Stimulated activated CD8-positive, alpha-beta memory T cell treated with anti-CD3 and anti-CD28 coated beads, Interleukin-12 subunit alpha, Interleukin-12 subunit beta, amount 100 ng/mL, for 24 hours (primary cell): Measurements from ENCODE around the gene SLC6A5.

Experiments used
- DNase-seq: peaks from one replicate; pipeline ENCODE4 v3.0.0-alpha.2; 2020; ENCODE audit errors: extremely low read depth

SLC6A5 gene

GRCh38 chr11:20620988-20621387 is 21.6 kb downstream of the SLC6A5 start:
- no peak for DNase-seq

DNA sequence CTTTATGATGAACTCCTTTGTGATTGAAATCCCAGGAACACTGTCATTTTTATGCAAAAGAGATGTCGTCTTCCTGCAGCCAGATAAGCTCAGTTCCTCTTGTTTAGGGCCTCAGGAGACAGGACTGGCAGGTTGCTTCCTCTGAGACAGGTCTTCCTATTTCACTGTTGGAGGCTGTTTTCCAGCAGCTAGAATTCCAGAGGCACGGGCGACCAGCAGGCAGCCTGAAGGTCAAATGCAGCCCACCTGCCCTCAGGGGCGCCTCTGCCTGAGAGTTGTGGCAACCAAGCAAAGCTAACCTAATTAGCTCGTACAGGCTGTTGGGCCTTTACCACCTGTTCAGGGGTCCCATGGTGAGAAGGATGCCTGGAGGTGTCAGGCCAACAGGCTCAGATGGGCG is 22.3 kb downstream of the SLC6A5 start:
- DNase-seq: no peak

DNA sequence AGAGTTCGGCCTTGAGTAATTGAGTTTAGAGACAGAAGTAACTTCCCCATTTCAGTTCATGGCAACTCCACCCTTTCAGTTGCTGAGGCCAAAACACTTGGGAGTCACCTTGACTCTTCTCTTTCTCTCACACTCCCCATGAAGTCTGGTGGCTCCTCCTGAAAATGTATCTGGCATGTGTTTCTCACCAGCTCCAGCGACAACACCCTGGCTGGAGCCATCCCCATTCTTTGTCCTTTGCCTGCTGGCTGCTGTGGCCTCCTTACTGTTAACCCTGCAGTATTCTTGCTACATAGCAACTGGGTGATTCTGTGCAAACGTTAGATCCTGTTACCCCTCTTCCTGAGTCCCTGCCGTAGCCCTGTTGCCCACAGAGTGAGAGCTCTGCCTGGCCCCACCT is 23.8 kb downstream of the SLC6A5 start:
- no peak for DNase-seq

- DNase-seq: no peak
These were observed 26.9 kb downstream of the SLC6A5 start for GRCh38 chr11:20626279-20626678.

- DNase-seq: no peak
These were observed 27.6 kb downstream of the SLC6A5 start for GRCh38 chr11:20627026-20627425.

GRCh38 chr11:20627701-20628100 is 28.3 kb downstream of the SLC6A5 start:
- DNase-seq: no peak

GRCh38 chr11:20631519-20632168 is 32.2 kb downstream of the SLC6A5 start:
- DNase-seq: no peak

GRCh38 chr11:20632169-20632532 is 32.7 kb downstream of the SLC6A5 start:
- no peak for DNase-seq

DNA sequence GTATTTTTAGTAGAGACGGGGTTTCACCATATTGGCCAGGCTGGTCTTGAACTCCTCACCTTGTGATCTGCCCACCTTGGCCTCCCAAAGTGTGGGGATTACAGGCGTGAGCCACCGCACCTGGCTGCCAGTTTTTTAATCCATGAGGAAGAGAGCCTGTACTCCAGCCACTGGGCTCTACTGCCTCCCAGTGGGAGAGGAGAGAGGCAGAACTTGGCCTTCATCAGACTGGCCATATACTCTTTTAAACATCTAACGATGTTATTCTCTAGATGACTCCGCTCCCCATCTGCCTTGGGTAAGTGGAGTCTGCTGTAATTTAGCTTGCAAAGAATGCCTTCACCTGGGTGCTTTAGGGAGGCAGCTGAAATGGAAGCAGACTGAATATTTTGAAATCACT is 34.6 kb downstream of the SLC6A5 start:
- DNase-seq: no peak

- DNase-seq: no peak
These were observed 35.4 kb downstream of the SLC6A5 start for GRCh38 chr11:20634781-20635180.

- DNase-seq: no peak
These were observed 38.7 kb downstream of the SLC6A5 start for GRCh38 chr11:20638074-20638473.

GRCh38 chr11:20639688-20640087 is 40.3 kb downstream of the SLC6A5 start:
- DNase-seq: no peak

- no peak for DNase-seq
These were observed 41.0 kb downstream of the SLC6A5 start for GRCh38 chr11:20640401-20640800.

GRCh38 chr11:20644360-20644759 is 45.0 kb downstream of the SLC6A5 start:
- no peak for DNase-seq

DNA sequence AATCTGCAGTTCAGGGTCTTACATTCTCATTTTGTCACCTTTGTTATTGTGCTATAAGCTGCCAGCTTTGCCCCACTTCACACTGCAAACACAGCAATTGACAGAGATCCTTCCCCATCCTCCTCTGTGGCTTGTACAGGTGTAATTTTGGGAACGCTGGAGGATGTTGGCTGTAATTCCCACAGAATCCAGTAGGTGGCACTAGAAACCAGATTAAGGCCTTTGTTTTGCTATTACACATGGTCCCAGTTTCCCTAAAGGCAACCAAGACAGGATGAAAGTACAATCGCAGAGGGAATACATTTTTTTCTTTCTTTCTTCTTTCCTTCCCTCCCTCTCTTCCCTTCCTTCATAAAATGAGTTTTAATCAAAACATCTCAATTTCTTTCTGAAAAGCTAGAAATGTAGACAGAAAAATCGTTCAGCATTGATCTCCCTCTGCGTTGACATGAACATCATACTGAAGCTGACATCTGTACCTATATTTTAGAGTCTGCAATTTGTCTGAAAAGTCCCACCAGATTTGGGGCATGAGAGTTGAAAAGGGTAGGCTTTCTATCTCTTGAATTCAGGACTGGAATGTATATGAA is 48.7 kb downstream of the SLC6A5 start:
- DNase-seq: no peak

- no peak for DNase-seq
These were observed 52.9 kb downstream of the SLC6A5 start for GRCh38 chr11:20652150-20652806.

DNA sequence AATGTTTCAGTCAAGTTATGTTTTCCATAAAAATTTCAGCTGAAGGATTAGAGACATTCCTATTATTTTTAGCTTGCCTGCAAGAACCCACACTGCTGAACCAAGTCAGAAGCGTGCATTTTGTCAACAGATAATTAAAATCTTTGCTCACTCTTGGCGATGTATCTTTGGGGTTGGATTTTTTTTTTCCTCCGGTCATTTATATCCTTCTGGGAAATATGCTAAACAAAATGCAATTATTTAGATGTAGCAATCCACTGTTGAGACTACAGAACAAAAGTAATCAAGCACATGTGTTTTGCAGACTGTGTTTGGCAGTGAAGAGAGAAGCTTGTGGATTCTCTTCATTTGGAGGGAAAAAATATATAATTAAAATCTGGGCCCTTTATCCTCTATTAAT is 54.6 kb downstream of the SLC6A5 start:
- no peak for DNase-seq

- no peak for DNase-seq
These were observed 57.5 kb downstream of the SLC6A5 start for GRCh38 chr11:20656901-20657300.

DNA sequence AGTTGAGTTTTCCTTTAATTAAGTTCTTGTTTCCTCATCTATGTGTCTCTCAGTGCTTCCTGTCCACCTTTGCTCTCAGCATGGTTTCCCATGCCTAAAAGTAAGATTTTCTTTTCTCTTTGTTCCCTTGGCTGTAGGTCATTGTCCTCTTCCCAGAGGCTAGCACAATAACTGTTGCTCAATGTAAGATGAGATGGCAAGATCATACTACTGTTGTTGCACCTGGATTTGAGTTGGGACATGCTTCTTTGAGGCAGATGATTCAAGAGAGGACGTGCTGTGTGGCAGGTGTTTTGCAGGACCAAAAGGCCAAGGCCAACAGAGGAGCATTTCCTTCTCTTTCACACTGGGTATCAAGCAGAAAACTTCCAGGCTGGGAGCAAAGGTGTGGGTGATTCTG is 58.7 kb downstream of the SLC6A5 start:
- DNase-seq: no peak

GRCh38 chr11:20661445-20661844 is 62.0 kb downstream of the SLC6A5 start:
- DNase-seq: no peak

DNA sequence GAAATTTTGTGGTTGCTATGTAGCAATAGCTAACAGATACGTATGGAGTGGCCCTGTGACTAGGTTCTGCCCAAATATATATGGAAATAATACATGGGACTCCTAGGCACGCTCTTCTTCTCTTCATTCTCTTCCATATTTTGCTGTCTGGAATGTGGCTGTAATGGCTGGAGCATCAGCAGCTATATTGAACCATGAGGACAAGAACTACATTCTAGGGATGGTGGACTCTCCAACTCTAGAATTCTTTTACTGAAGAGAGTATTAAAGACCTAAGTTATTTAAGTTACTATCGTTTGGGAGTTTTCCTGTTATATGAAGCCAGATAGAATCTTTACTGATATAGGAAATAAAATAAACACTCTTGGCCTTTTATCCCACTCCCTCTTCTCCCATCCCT is 62.4 kb downstream of the SLC6A5 start:
- DNase-seq: no peak

DNA sequence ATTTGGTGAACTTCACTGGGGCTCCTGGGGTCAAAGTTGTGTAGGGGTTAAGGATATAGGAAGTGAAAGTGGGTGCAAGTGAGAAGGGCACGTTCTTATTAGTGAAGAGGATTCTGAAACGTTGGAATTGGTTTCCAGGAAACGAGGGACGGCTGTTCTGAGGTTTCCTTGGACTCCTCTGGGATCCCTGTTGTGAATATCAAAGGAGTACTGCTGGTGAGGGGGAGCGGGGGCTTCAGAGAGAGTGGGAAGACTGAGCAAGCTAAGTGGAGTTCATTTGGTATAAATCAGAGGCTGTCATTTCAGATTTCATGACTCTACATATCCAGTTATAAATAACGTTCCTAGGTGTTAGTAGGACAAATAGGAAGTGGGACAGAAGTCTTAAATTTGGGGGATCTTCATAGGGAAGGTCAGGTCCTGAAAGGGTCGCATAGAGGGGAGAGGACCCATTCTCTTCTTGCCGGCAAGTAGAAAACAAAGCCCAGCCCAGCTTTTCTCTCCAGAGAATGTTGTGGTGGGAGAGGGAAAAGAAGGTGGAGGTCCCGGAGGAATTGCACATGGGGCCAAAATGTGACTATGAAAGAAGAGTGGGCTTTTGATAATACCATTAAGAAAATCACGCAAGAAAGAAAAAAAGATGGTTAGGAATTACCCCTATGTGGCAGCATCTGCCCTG is 68.9 kb downstream of the SLC6A5 start:
- no peak for DNase-seq
